Breast epithelium (tissue), 4 donors: ENCODE measurements around the gene ULK4. TPM values are rescaled to one million over a fixed set of nuclear protein-coding genes. Genes with fewer than 3 reads are reported as not detected.

Experiments
- DNase-seq, 2 donors: peaks; one replicate each; pipeline ENCODE4 v3.0.0-alpha.2; 2019; ENCODE audit warnings: low spot score in 2 of 2
- H3K27ac ChIP-seq, 2 donors: fragments of 200-600 bp; sonication (generic) in 1 of 2; one replicate each; pipeline ENCODE4 v1.5.1; 2016 to 2019; ENCODE audit warnings: mild to moderate bottlenecking in 1 of 2
- H3K27me3 ChIP-seq, 2 donors: fragments of 200-600 bp; sonication (generic) in 1 of 2; one replicate each; pipeline versions ENCODE4 v1.5.1 to v1.6.0; 2017 to 2019; ENCODE audit warnings: control low read depth in 1 of 2, mild to moderate bottlenecking in 1 of 2
- H3K36me3 ChIP-seq: fragments of 200-600 bp; one replicate; pipeline ENCODE4 v1.5.1; 2019
- H3K4me1 ChIP-seq, 2 donors: fragments of 200-600 bp; sonication (generic); one replicate each; pipeline ENCODE4 v1.5.1; 2016 to 2019; ENCODE audit warnings: control low read depth in 1 of 2
- H3K4me3 ChIP-seq, 3 donors: fragments of 200-600 bp; sonication (generic); 1 replicate in 2 of 3; 2 replicates in 1 of 3; pipeline ENCODE4 v1.5.1; 2016 to 2019; ENCODE audit warnings: mild to moderate bottlenecking in 3 of 3, moderate library complexity in 2 of 3
- H3K9me3 ChIP-seq, 2 donors: fragments of 200-600 bp; sonication (generic) in 1 of 2; one replicate each; pipeline ENCODE4 v1.5.1; 2016 to 2019; ENCODE audit warnings: control low read depth in 1 of 2
- CTCF ChIP-seq, 3 donors: fragments of 450-650 bp; IDR thresholded peaks; one replicate each; pipeline ENCODE4 v1.5.1; 2016 to 2017; ENCODE audit warnings: antibody characterized with exemption in 3 of 3, mild to moderate bottlenecking in 3 of 3, moderate library complexity in 3 of 3
- POLR2A ChIP-seq: fragments of 450-650 bp; IDR thresholded peaks from one replicate; pipeline ENCODE4 v1.6.1; 2016; ENCODE audit warnings: antibody characterized with exemption, mild to moderate bottlenecking, moderate library complexity
- POLR2AphosphoS5 ChIP-seq, 3 donors: sonication (generic); formaldehyde crosslinking; IDR thresholded peaks; one replicate each; pipeline ENCODE4 v1.6.1; 2017; ENCODE audit warnings: antibody characterized with exemption in 3 of 3
- intact Hi-C: fragments of 100-400 bp; cut with DNase I; formaldehyde crosslinking; loops from one replicate; pipeline ENCODE4 v1.15.1; 2023; ENCODE audit warnings: low total_unique reads
- total RNA-seq, 3 donors: library from RNA; depleted of rRNA; stranded (reverse); fragments of >200 nt; gene quantifications; one replicate each; pipeline ENCODE4 v1.1.0, GENCODE V29; 2016

The ULK4 gene
- total RNA-seq, 3 donors from 2014 or later: 23.0 to 52.8 (median 31.8) TPM

- intact Hi-C loops: no loop called here
- TF ChIP-seq POLR2A (no peak), CTCF (IDR thresholded peaks at IDR 0.05) (no peak), POLR2AphosphoS5 (IDR thresholded peaks at IDR 0.05) (no peak)
- DNase-seq: no peak
- H3K4me1 ChIP-seq: no peaks in the 10 kb centered on the region
- no peak overlapping the region for H3K27ac ChIP-seq
- H3K27me3 ChIP-seq: no peaks in the 10 kb centered on the region
- H3K4me3 ChIP-seq: no peak overlapping the region
- H3K36me3 ChIP-seq: no peaks in the 10 kb centered on the region
- H3K9me3 ChIP-seq: no peaks in the 10 kb centered on the region
Measured at GRCh38 chr3:41690766-41691563, 270.9 kb downstream of the ULK4 start.

GRCh38 chr3:41688595-41689380 lies 273.1 kb downstream of the ULK4 start:
- Histone ChIP-seq H3K27ac (peak overlapping the region; percentile 72 to 84), H3K36me3 (no peaks in the 10 kb centered on the region)
- intact Hi-C loops: no loop called here

GRCh38 chr3:41684797-41685735 lies 276.8 kb downstream of the ULK4 start:
- H3K4me1 ChIP-seq: no peaks in the 10 kb centered on the region
- H3K9me3 ChIP-seq: no peaks in the 10 kb centered on the region
- intact Hi-C loops: no loop called here
- no peaks in the 10 kb centered on the region for H3K27me3 ChIP-seq
- H3K27ac ChIP-seq: no peak overlapping the region
- no peak overlapping the region for H3K4me3 ChIP-seq
- H3K36me3 ChIP-seq: no peaks in the 10 kb centered on the region
- TF ChIP-seq POLR2A: no peak
- no peak for TF ChIP-seq POLR2AphosphoS5 (IDR thresholded peaks at IDR 0.05)
- no peak for TF ChIP-seq CTCF (IDR thresholded peaks at IDR 0.05)
- DNase-seq: no peak

More at GRCh38 chr3:41688595-41689380, 273.1 kb downstream of the ULK4 start:
- no peaks in the 10 kb centered on the region for H3K4me1 ChIP-seq
- DNase-seq: no peak
- H3K4me3 ChIP-seq: no peak overlapping the region
- H3K9me3 ChIP-seq: no peaks in the 10 kb centered on the region
- TF ChIP-seq POLR2AphosphoS5 (IDR thresholded peaks at IDR 0.05) (no peak), POLR2A (no peak), CTCF (IDR thresholded peaks at IDR 0.05) (no peak)
- no peaks in the 10 kb centered on the region for H3K27me3 ChIP-seq

- TF ChIP-seq POLR2A: no peak
- no peak for TF ChIP-seq POLR2AphosphoS5 (IDR thresholded peaks at IDR 0.05)
- no peak for TF ChIP-seq CTCF (IDR thresholded peaks at IDR 0.05)
- Histone ChIP-seq H3K4me1 (no peaks in the 10 kb centered on the region), H3K36me3 (no peaks in the 10 kb centered on the region), H3K4me3 (no peak overlapping the region), H3K27me3 (no peaks in the 10 kb centered on the region), H3K27ac (no peak overlapping the region), H3K9me3 (no peaks in the 10 kb centered on the region)
- DNase-seq: no peak
- intact Hi-C loops: no loop called here
Measured at GRCh38 chr3:41683666-41684350, 278.1 kb downstream of the ULK4 start.
